NCI-H1105 (cell line): ENCODE measurements around the gene CAGE1.

Experiments used
- DNase-seq: peaks from one replicate; lab custom pipeline; 2025; lab: John Stamatoyannopoulos, UW

CAGE1 gene

GRCh38 chr6:7309050-7309449, 80.5 kb downstream of the CAGE1 start:
- DNase-seq = no peak

DNA sequence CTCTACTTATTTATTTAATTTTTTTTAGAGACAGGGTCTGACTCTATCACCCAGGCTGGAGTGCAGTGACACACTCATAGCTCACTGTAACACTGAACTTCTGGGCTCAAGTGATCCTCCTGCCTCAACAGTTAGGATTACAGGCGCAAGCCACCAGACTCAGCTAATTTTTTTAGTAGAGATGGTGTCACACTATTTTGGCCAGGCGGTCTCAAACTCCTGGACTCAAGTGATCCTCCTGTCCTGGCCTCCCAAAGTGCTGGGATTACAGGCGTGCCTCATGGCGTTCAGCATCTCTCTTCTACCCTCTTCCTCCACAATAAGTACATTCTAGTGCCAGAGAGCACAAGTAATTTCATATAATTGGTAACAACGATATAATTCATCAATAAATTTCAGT, 82.0 kb downstream of the CAGE1 start:
- no peak for DNase-seq

DNA sequence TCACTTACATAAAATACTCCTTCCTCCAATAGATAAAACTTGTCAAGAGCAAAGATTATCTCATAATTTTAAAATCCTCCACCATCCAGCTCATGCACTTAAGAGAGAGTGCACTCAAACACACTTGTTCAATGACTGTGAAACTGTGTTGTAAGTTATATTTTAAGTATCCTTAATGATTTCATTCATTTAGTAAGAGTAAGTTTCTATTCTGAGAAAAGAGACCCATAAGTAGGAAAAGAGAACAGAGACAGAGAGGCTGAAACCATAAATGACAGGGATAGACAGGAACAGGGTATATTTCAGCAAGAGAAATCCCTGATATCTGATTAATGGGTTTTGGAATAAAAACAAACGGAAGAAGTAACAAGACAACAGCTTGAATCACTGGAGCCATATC, 84.7 kb downstream of the CAGE1 start:
- no peak for DNase-seq

DNA sequence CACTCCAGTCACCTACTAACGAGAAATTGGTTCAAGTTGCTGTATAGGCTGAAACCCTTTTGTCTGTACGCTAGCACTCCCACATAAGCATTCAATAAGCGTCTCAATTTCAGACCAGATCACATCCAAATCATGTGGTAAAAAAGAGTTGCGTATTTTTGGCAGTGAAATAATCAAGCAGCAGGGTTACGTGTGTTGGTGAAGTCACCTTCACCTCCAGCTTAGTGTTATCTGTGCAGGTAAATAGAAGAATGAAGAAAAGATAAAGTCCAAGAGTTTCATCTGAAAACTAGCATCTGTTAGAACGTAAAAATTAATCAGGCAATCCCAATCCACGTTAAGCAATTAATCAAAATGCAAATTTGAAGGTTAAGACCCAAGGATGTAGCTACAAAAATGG, 87.8 kb downstream of the CAGE1 start:
- DNase-seq = no peak

GRCh38 chr6:7300926-7301325, 88.6 kb downstream of the CAGE1 start:
- no peak for DNase-seq

- no peak for DNase-seq
Observed at GRCh38 chr6:7298113-7298512, 91.4 kb downstream of the CAGE1 start.

DNA sequence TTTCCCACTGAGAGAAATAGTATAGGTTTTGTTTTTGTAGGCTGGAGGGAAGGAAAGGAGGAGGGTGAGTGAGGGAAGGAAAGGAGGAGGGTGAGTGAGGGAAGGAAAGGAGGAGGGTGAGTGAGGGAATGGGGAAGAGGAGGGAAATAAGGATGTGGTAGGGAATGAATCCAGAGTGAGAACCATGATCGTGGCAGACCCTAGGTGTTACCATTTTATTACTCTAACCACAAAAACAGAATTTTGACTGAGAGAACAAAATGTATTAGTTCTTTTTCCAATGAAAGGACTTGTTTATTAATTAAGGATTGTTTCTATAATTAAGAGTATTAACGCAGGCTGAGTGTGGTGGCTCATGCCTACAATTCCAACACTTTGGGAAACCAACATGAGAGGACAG, 92.9 kb downstream of the CAGE1 start:
- DNase-seq = no peak

GRCh38 chr6:7295916-7296315, 93.6 kb downstream of the CAGE1 start:
- no peak for DNase-seq

DNA sequence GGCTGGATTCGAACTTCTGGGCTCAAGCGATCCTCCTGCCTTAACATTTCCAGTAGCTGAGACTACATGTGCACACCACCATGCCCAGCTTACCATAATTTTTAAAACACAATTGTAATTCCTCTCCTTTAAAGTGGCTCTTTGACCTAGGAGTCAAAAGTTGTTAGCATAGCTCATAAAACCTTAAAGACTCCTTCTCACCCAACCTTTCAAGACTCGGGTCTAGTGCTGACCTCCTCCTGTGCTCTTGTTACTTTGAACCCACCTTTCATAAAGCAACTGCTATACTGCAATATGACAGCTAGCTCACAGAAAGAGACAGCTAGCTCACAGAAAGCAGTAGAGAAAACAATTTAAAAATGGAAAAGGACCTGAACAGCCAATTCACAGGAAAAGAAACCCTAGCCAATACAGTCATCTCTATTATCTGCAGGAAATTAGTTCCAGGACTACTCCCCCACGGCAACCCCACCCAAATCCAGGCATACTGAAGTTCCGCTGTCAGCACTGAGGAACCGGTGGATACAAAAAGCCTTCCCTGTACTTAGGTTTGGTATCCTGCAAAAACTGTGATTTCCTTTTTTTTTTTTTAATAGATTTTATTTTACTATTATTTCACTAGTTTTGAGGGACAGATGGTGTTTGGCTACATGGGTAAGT, 96.8 kb downstream of the CAGE1 start:
- no peak for DNase-seq

- DNase-seq = no peak
Observed at GRCh38 chr6:7290079-7290478, 99.5 kb downstream of the CAGE1 start.

- no peak for DNase-seq
Observed at GRCh38 chr6:7285416-7285815, 104.1 kb downstream of the CAGE1 start.

DNA sequence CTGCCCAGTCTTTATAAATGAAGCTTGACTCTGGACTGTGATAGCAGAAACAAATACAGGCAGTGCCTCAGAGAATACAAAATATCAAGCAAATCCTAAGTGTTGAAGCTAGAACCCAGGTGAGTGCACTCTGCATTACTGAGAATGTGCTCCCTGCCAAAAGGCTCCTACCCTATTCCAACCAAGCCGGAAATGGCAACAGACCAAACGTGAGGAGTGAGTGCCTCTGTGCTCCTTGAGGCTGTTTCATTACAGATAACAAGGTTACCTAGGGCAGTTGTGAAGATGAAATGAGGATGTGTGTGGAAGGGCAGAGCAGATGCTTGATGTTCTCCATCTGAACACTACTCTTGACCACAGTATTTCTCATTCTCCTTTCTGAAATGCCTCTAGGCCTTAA, 105.9 kb downstream of the CAGE1 start:
- no peak for DNase-seq

DNA sequence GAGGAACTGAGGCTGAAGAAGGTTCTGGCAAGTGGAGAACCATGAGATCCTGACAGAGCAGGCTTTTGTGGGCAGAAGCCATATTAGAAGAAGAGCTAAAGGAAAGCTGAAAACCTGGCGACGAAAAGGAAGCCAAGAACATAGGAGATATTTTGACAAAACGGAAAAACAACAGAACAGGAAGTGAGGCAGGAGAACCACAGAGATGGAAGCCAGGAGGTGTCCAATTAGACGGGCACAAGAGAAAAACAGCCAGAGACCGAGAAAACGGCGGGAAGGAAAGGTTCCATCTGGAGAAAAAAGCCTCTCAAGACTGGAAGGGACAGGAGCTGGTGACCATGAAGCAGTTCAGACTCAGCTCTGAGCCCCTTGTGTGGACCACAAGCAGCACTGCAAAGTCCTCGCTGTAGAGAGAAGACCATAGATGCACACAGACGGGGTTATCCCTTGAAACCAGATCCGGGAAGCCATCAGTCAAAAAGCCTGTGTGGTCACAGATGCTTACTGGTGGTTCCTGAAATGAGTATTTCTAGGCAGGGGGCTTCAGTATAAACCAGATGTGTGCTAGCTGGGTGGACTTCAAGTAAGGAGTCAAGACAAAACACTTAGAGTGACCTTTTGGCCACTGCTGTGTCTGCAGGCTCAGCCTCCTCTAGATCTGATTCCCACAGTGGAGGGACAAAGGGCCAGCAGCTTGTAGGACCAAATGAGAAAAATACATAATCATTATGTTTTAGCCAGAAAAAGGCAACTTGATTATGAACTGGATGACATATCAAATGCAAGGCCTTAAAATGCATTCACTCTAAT, 107.2 kb downstream of the CAGE1 start:
- no peak for DNase-seq
